Measurements from ENCODE around the gene RIC8B. TPM values are rescaled to one million over a fixed set of nuclear protein-coding genes. Genes with fewer than 3 reads are reported as not detected.

Gene RIC8B
- polyA plus RNA-seq, 3 donors: 2.7 to 3.8 (median 2.7) TPM

- Mint-ChIP-seq H3K36me3 (peaks cover 83 to 89% of the 10 kb centered on the region in 2 donors), H3K4me1 (no peaks in the 10 kb centered on the region), H3K27ac (no peak overlapping the region), H3K4me3 (peak overlapping the region in 1 of 2 donors; percentile 69), H3K9me3 (peaks cover 0 to 7% (median 0%) of the 10 kb centered on the region in 7 donors), H3K27me3 (ENCODE audit: low read depth in 3 of 3) (peaks cover 48 to 77% (median 67%) of the 10 kb centered on the region in 3 donors)
- H3K9me3 ChIP-seq (replicated peaks in 1 of 2; ENCODE audit: control insufficient read depth in 1 of 2, insufficient read depth in 1 of 2, low read length in 2 of 2): no peaks in the 10 kb centered on the region
- peaks cover 2 to 62% of the 10 kb centered on the region in 2 donors for H3K36me3 ChIP-seq (replicated peaks in 1 of 2; ENCODE audit: control insufficient read depth in 1 of 2, insufficient read depth in 2 of 2, low read length in 2 of 2)
- no peak for TF ChIP-seq CTCF (IDR thresholded peaks at IDR 0.05)
- H3K4me3 ChIP-seq (replicated peaks in 1 of 3; ENCODE audit: low read depth in 2 of 3, low read length in 3 of 3): no peak overlapping the region
- no peak overlapping the region for H3K27ac ChIP-seq (ENCODE audit: low read depth in 1 of 2, low read length in 2 of 2)
- no peak overlapping the region for H3K4me2 ChIP-seq (replicated peaks; ENCODE audit: extremely low read depth, low read length, poor library complexity, severe bottlenecking)
- no peaks in the 10 kb centered on the region for H3K79me2 ChIP-seq (ENCODE audit: insufficient read depth, low read length)
- no peak overlapping the region for H3K9ac ChIP-seq (ENCODE audit: insufficient read depth, low read length, poor library complexity, severe bottlenecking)
- H3K27me3 ChIP-seq (ENCODE audit: control insufficient read depth in 2 of 2, insufficient read depth in 2 of 2, low read length in 2 of 2): peaks cover 79 to 89% of the 10 kb centered on the region in 2 donors
- intact Hi-C loops (cut with micrococcal nuclease): no loop called here
- no peaks in the 10 kb centered on the region for H4K20me1 ChIP-seq (ENCODE audit: insufficient read depth, low read length)
- H3K4me1 ChIP-seq (ENCODE audit: control insufficient read depth in 1 of 2, insufficient read depth in 2 of 2, low read length in 2 of 2): no peaks in the 10 kb centered on the region
- no CpG with 5 or more reads among the region's 1 CpG for WGBS (ENCODE audit: insufficient coverage)
- no peak overlapping the region for H2AFZ ChIP-seq (ENCODE audit: insufficient read depth, low read depth, low read length, poor library complexity, severe bottlenecking)
- DNase-seq: no peak
Measured at GRCh38 chr12:106883426-106883825, 108.9 kb downstream of the RIC8B start.

GRCh38 chr12:106885026-106885425, 110.5 kb downstream of the RIC8B start:
- intact Hi-C loops (cut with micrococcal nuclease): no loop called here
- Histone ChIP-seq H3K9ac (ENCODE audit: insufficient read depth, low read length, poor library complexity, severe bottlenecking) (no peak overlapping the region), H3K27me3 (ENCODE audit: control insufficient read depth in 2 of 2, insufficient read depth in 2 of 2, low read length in 2 of 2) (peaks cover 89 to 96% of the 10 kb centered on the region in 2 donors), H3K36me3 (replicated peaks in 1 of 2; ENCODE audit: control insufficient read depth in 1 of 2, insufficient read depth in 2 of 2, low read length in 2 of 2) (peaks cover 2 to 52% of the 10 kb centered on the region in 2 donors), H3K27ac (ENCODE audit: low read depth in 1 of 2, low read length in 2 of 2) (no peak overlapping the region), H3K4me3 (replicated peaks in 1 of 3; ENCODE audit: low read depth in 2 of 3, low read length in 3 of 3) (no peak overlapping the region), H2AFZ (ENCODE audit: insufficient read depth, low read depth, low read length, poor library complexity, severe bottlenecking) (no peak overlapping the region), H3K79me2 (ENCODE audit: insufficient read depth, low read length) (no peaks in the 10 kb centered on the region), H4K20me1 (ENCODE audit: insufficient read depth, low read length) (no peaks in the 10 kb centered on the region), H3K4me2 (replicated peaks; ENCODE audit: extremely low read depth, low read length, poor library complexity, severe bottlenecking) (no peak overlapping the region), H3K4me1 (ENCODE audit: control insufficient read depth in 1 of 2, insufficient read depth in 2 of 2, low read length in 2 of 2) (no peaks in the 10 kb centered on the region), H3K9me3 (replicated peaks in 1 of 2; ENCODE audit: control insufficient read depth in 1 of 2, insufficient read depth in 1 of 2, low read length in 2 of 2) (peaks cover 0 to 8% of the 10 kb centered on the region in 2 donors)
- peaks cover 0 to 8% (median 0%) of the 10 kb centered on the region in 7 donors for H3K9me3 Mint-ChIP-seq
- H3K27ac Mint-ChIP-seq: no peak overlapping the region
- no CpG with 5 or more reads among the region's 3 CpGs for WGBS (ENCODE audit: insufficient coverage)
- TF ChIP-seq CTCF (IDR thresholded peaks at IDR 0.05): no peak
- DNase-seq: no peak
- peaks cover 82 to 91% of the 10 kb centered on the region in 2 donors for H3K36me3 Mint-ChIP-seq
- no peaks in the 10 kb centered on the region for H3K4me1 Mint-ChIP-seq
- peak overlapping the region in 1 of 2 donors; percentile 62 for H3K4me3 Mint-ChIP-seq
- peaks cover 64 to 86% (median 74%) of the 10 kb centered on the region in 3 donors for H3K27me3 Mint-ChIP-seq (ENCODE audit: low read depth in 3 of 3)

Data from CD14-positive monocyte (primary cell).